HG02678 (cell line): Measurements from ENCODE around the gene TTC14.
"Not testable (repeated sequence)": the region's sequence is repeated elsewhere in the genome, so short reads cannot be mapped to it uniquely, and the experiment has no call there.

ENCODE experiments used
- ATAC-seq: cut with Tn5 transposase; IDR thresholded peaks from one replicate; pipeline ENCODE4 v1.9.1; 2021; ENCODE audit warnings: mild to moderate bottlenecking, moderate library complexity; ENCODE audit not compliant: unreplicated experiment

The TTC14 gene

GRCh38 chr3:180601688-180602666 is at the start of gene TTC14:
Gene TTC14 (plus strand): TSS chr3:180602163. CDS start chr3:180602262, 99 bp downstream.
- ATAC-seq, result peak; percentile 97

GRCh38 chr3:180563406-180563805 is 38.6 kb upstream of the TTC14 start:
- ATAC-seq, result no peak

GRCh38 chr3:180564676-180565075 is 37.3 kb upstream of the TTC14 start:
- ATAC-seq, result no peak

- no peak for ATAC-seq
Observed at GRCh38 chr3:180570238-180570637, 31.7 kb upstream of the TTC14 start.

- ATAC-seq, result peak; percentile 85
Observed at GRCh38 chr3:180571831-180572598, 29.9 kb upstream of the TTC14 start.

GRCh38 chr3:180575571-180575970 is 26.4 kb upstream of the TTC14 start:
- ATAC-seq, result no peak

GRCh38 chr3:180580934-180581333 is 21.0 kb upstream of the TTC14 start:
- ATAC-seq, result no peak

- ATAC-seq, result no peak
Observed at GRCh38 chr3:180590396-180590795, 11.6 kb upstream of the TTC14 start.

- ATAC-seq, result not testable (repeated sequence)
Observed at GRCh38 chr3:180593631-180594030, 8.3 kb upstream of the TTC14 start.

GRCh38 chr3:180594631-180595558 is 7.1 kb upstream of the TTC14 start:
- peak; percentile 59 for ATAC-seq

- no peak for ATAC-seq
Observed at GRCh38 chr3:180595559-180595935, 6.4 kb upstream of the TTC14 start.

- ATAC-seq, result no peak
Observed at GRCh38 chr3:180600473-180600872, 1.5 kb upstream of the TTC14 start.

GRCh38 chr3:180611006-180611405 is 9.0 kb downstream of the TTC14 start:
- no peak for ATAC-seq

- ATAC-seq, result no peak
Observed at GRCh38 chr3:180612364-180612763, 10.4 kb downstream of the TTC14 start.

- ATAC-seq, result no peak
Observed at GRCh38 chr3:180615954-180616353, 14.0 kb downstream of the TTC14 start.

- no peak for ATAC-seq
Observed at GRCh38 chr3:180617049-180617448, 15.1 kb downstream of the TTC14 start.

- not testable (repeated sequence) for ATAC-seq
Observed at GRCh38 chr3:180618563-180618962, 16.6 kb downstream of the TTC14 start.

GRCh38 chr3:180619723-180620122 is 17.8 kb downstream of the TTC14 start:
- no peak for ATAC-seq

GRCh38 chr3:180624714-180625113 is 22.8 kb downstream of the TTC14 start:
- ATAC-seq, result peak; percentile 42

GRCh38 chr3:180626844-180627243 is 24.9 kb downstream of the TTC14 start:
- ATAC-seq, result peak; percentile 96

- no peak for ATAC-seq
Observed at GRCh38 chr3:180630371-180630770, 28.4 kb downstream of the TTC14 start.
